NCI-H345 treated with DMSO at 0.1 percent for 48 hours (cell line): ENCODE measurements around the gene MOGAT1.

ENCODE experiments used
- DNase-seq: peaks from one replicate; lab custom pipeline; 2025; ENCODE audit not compliant: unreplicated experiment; lab: John Stamatoyannopoulos, UW

The MOGAT1 gene

GRCh38 chr2:222671259-222672067 lies at the start of gene MOGAT1:
Gene MOGAT1 (plus strand): TSS chr2:222671658. CDS start chr2:222671786, 128 bp downstream.
- peak; percentile 21 for DNase-seq

- DNase-seq, result no peak
Observed at GRCh38 chr2:222621893-222622292, 49.6 kb upstream of the MOGAT1 start.

- no peak for DNase-seq
Observed at GRCh38 chr2:222622910-222623309, 48.5 kb upstream of the MOGAT1 start.

- no peak for DNase-seq
Observed at GRCh38 chr2:222623756-222624309, 47.6 kb upstream of the MOGAT1 start.

GRCh38 chr2:222627764-222628163 lies 43.7 kb upstream of the MOGAT1 start:
- DNase-seq, result no peak

GRCh38 chr2:222635295-222635694 lies 36.2 kb upstream of the MOGAT1 start:
- DNase-seq, result no peak

- DNase-seq, result no peak
Observed at GRCh38 chr2:222637067-222637466, 34.4 kb upstream of the MOGAT1 start.

GRCh38 chr2:222641336-222641735 lies 30.1 kb upstream of the MOGAT1 start:
- no peak for DNase-seq

- no peak for DNase-seq
Observed at GRCh38 chr2:222643134-222643533, 28.3 kb upstream of the MOGAT1 start.

- no peak for DNase-seq
Observed at GRCh38 chr2:222646008-222646407, 25.4 kb upstream of the MOGAT1 start.

GRCh38 chr2:222649801-222650200 lies 21.7 kb upstream of the MOGAT1 start:
- DNase-seq, result no peak

GRCh38 chr2:222651718-222652418 lies 19.6 kb upstream of the MOGAT1 start:
- no peak for DNase-seq

- no peak for DNase-seq
Observed at GRCh38 chr2:222652491-222653255, 18.8 kb upstream of the MOGAT1 start.

- no peak for DNase-seq
Observed at GRCh38 chr2:222653280-222653679, 18.2 kb upstream of the MOGAT1 start.

- peak; percentile 98 for DNase-seq
Observed at GRCh38 chr2:222655787-222656525, 15.5 kb upstream of the MOGAT1 start, which contains the start of gene FARSB. Gene FARSB (minus strand): TSS chr2:222656092. CDS start chr2:222656073, 19 bp downstream.

GRCh38 chr2:222656526-222657446 lies 14.7 kb upstream of the MOGAT1 start:
- DNase-seq, result no peak

- DNase-seq, result no peak
Observed at GRCh38 chr2:222663479-222663878, 8.0 kb upstream of the MOGAT1 start.

- DNase-seq, result no peak
Observed at GRCh38 chr2:222668494-222669154, 2.8 kb upstream of the MOGAT1 start.

- no peak for DNase-seq
Observed at GRCh38 chr2:222669353-222669752, 2.1 kb upstream of the MOGAT1 start.
